ENCODE measurements around the gene CPNE4. TPM values are rescaled to one million over a fixed set of nuclear protein-coding genes. Genes with fewer than 3 reads are reported as not detected.

Gene CPNE4
- total RNA-seq, 2 experiments from 2014 or later = not detected

- intact Hi-C loops (cut with micrococcal nuclease) = no loop called here
- no peaks in the 10 kb centered on the region for H3K36me3 Mint-ChIP-seq (ENCODE audit: low read depth)
Observed at GRCh38 chr3:131708241-131708640, 326.6 kb downstream of the CPNE4 start.

GRCh38 chr3:131705558-131706051 lies 329.2 kb downstream of the CPNE4 start:
- no peak for DNase-seq
- Mint-ChIP-seq H3K4me1 (ENCODE audit: low read depth) (no peaks in the 10 kb centered on the region), H3K9me3 (no peaks in the 10 kb centered on the region), H3K27ac (no peak overlapping the region), H3K27me3 (peaks cover 8% of the 10 kb centered on the region), H3K36me3 (ENCODE audit: low read depth) (no peaks in the 10 kb centered on the region), H3K4me3 (no peak overlapping the region)
- CTCF ChIA-PET = no interaction called here
- no peak for ATAC-seq
- no peak for TF ChIP-seq CTCF (IDR thresholded peaks at IDR 0.05)
- intact Hi-C loops (cut with micrococcal nuclease) = no loop called here
- POLR2A ChIA-PET = no interaction called here

More at GRCh38 chr3:131708241-131708640, 326.6 kb downstream of the CPNE4 start:
- no peaks in the 10 kb centered on the region for H3K9me3 Mint-ChIP-seq
- H3K27me3 Mint-ChIP-seq = peaks cover 8% of the 10 kb centered on the region
- H3K4me3 Mint-ChIP-seq = no peak overlapping the region
- DNase-seq = no peak
- no peak overlapping the region for H3K27ac Mint-ChIP-seq
- POLR2A ChIA-PET = no interaction called here
- no peaks in the 10 kb centered on the region for H3K4me1 Mint-ChIP-seq (ENCODE audit: low read depth)
- no peak for ATAC-seq
- no peak for TF ChIP-seq CTCF (IDR thresholded peaks at IDR 0.05)
- CTCF ChIA-PET = interaction anchor here (1.1 kb wide), 1 partner anchor 10 kb away, joined by 3 read pairs; no protein-coding TSS in a partner anchor

GRCh38 chr3:131705099-131705498 lies 329.7 kb downstream of the CPNE4 start:
- ATAC-seq (no peak), DNase-seq (no peak)
- H3K27me3 Mint-ChIP-seq = peaks cover 8% of the 10 kb centered on the region
- TF ChIP-seq CTCF (IDR thresholded peaks at IDR 0.05) = no peak
- POLR2A ChIA-PET = no interaction called here
- H3K36me3 Mint-ChIP-seq (ENCODE audit: low read depth) = no peaks in the 10 kb centered on the region
- H3K27ac Mint-ChIP-seq = no peak overlapping the region
- CTCF ChIA-PET = no interaction called here
- no peak overlapping the region for H3K4me3 Mint-ChIP-seq
- H3K4me1 Mint-ChIP-seq (ENCODE audit: low read depth) = no peaks in the 10 kb centered on the region
- intact Hi-C loops (cut with micrococcal nuclease) = no loop called here
- no peaks in the 10 kb centered on the region for H3K9me3 Mint-ChIP-seq

GRCh38 chr3:131704098-131704497 lies 330.7 kb downstream of the CPNE4 start:
- TF ChIP-seq CTCF (IDR thresholded peaks at IDR 0.05) = no peak
- no peak for ATAC-seq
- Mint-ChIP-seq H3K9me3 (no peaks in the 10 kb centered on the region), H3K4me3 (no peak overlapping the region), H3K27ac (no peak overlapping the region), H3K36me3 (ENCODE audit: low read depth) (no peaks in the 10 kb centered on the region), H3K27me3 (peaks cover 6% of the 10 kb centered on the region), H3K4me1 (ENCODE audit: low read depth) (no peaks in the 10 kb centered on the region)
- DNase-seq = no peak
- intact Hi-C loops (cut with micrococcal nuclease) = no loop called here
- ChIA-PET CTCF (no interaction called here), POLR2A (no interaction called here)

- ChIA-PET CTCF (no interaction called here), POLR2A (interaction anchor here (0.6 kb wide), 1 partner anchor 221 kb away, joined by 3 read pairs; no protein-coding TSS in a partner anchor)
- peaks cover 2% of the 10 kb centered on the region for H3K27me3 Mint-ChIP-seq
- no peaks in the 10 kb centered on the region for H3K36me3 Mint-ChIP-seq (ENCODE audit: low read depth)
- intact Hi-C loops (cut with micrococcal nuclease) = no loop called here
- H3K4me3 Mint-ChIP-seq = no peak overlapping the region
- TF ChIP-seq CTCF (IDR thresholded peaks at IDR 0.05) = no peak
- H3K27ac Mint-ChIP-seq = no peak overlapping the region
- no peaks in the 10 kb centered on the region for H3K9me3 Mint-ChIP-seq
- no peaks in the 10 kb centered on the region for H3K4me1 Mint-ChIP-seq (ENCODE audit: low read depth)
- no peak for DNase-seq
- ATAC-seq = no peak
Observed at GRCh38 chr3:131702146-131702545, 332.7 kb downstream of the CPNE4 start.

All from activated CD8-positive, alpha-beta T cell treated with anti-CD3 and anti-CD28 coated beads for 36 hours (primary cell).